Loucy (cell line): ENCODE results near the gene LDLRAD4.

Experiments used
- H2AFZ ChIP-seq: fragments of 200-600 bp; sonication (generic); 2 replicates; pipeline ENCODE4 v1.6.0; 2016; ENCODE audit warnings: antibody characterized with exemption, mild to moderate bottlenecking, low read length, moderate library complexity
- H3F3A ChIP-seq: fragments of 200-600 bp; 2 replicates; pipeline ENCODE4 v1.6.0; 2016; ENCODE audit warnings: antibody characterized with exemption, low read depth, mild to moderate bottlenecking
- H3K27me3 ChIP-seq: fragments of 200-600 bp; sonication (generic); 2 replicates; pipeline ENCODE4 v1.6.1; 2014; ENCODE audit warnings: low read length, mild to moderate bottlenecking; ENCODE audit not compliant: insufficient read depth, poor library complexity, severe bottlenecking
- H3K36me3 ChIP-seq: fragments of 200-600 bp; sonication (generic); 2 replicates; pipeline ENCODE4 v1.6.1; 2016; ENCODE audit warnings: low read length; ENCODE audit not compliant: insufficient read depth
- H3K4me1 ChIP-seq: fragments of 200-600 bp; sonication (generic); 2 replicates; pipeline ENCODE4 v1.5.1; 2014; ENCODE audit warnings: low read length, mild to moderate bottlenecking; ENCODE audit not compliant: insufficient read depth, poor library complexity, severe bottlenecking
- H3K4me2 ChIP-seq: fragments of 200-600 bp; sonication (generic); 2 replicates; pipeline ENCODE4 v1.6.0; 2014; ENCODE audit warnings: antibody characterized with exemption, low read length, low read depth, mild to moderate bottlenecking; ENCODE audit not compliant: poor library complexity, severe bottlenecking
- H3K4me3 ChIP-seq: fragments of 200-600 bp; sonication (generic); 2 replicates; pipeline ENCODE4 v1.5.1; 2014; ENCODE audit warnings: low read length, mild to moderate bottlenecking, mixed read lengths; ENCODE audit not compliant: poor library complexity, severe bottlenecking
- H3K79me2 ChIP-seq: fragments of 200-600 bp; sonication (generic); 2 replicates; pipeline ENCODE4 v1.6.1; 2014; ENCODE audit warnings: low read length; ENCODE audit not compliant: insufficient read depth
- H3K9ac ChIP-seq: fragments of 200-600 bp; sonication (generic); 2 replicates; pipeline ENCODE4 v1.6.0; 2014; ENCODE audit warnings: mild to moderate bottlenecking, low read depth, low read length, moderate library complexity; ENCODE audit not compliant: poor library complexity, severe bottlenecking
- H3K9me2 ChIP-seq: fragments of 200-600 bp; sonication (generic); replicated peaks from 2 replicates; pipeline ENCODE4 v1.6.1; 2016; ENCODE audit warnings: low read depth, low read length, mixed read lengths
- H3K9me3 ChIP-seq: fragments of 200-600 bp; sonication (generic); 2 replicates; pipeline ENCODE4 v1.6.1; 2014; ENCODE audit warnings: mild to moderate bottlenecking, antibody characterized with exemption, low read length, low read depth; ENCODE audit not compliant: insufficient read depth
- H4K20me1 ChIP-seq: fragments of 200-600 bp; sonication (generic); 2 replicates; pipeline ENCODE4 v1.6.0; 2014; ENCODE audit warnings: antibody characterized with exemption, low read length, mild to moderate bottlenecking; ENCODE audit not compliant: insufficient read depth, poor library complexity, severe bottlenecking
- CTCF ChIP-seq: fragments of 200-600 bp; sonication (generic); conservative IDR thresholded peaks from 2 replicates; pipeline ENCODE4 v1.5.1; 2014; ENCODE audit warnings: mild to moderate bottlenecking, antibody characterized with exemption, low read length
- EZH2phosphoT487 ChIP-seq: fragments of 200-600 bp; IDR thresholded peaks from 2 replicates; pipeline ENCODE4 v1.6.1; 2018; ENCODE audit warnings: antibody characterized with exemption, mild to moderate bottlenecking, moderate library complexity, borderline replicate concordance

The LDLRAD4 gene

GRCh38 chr18:13406049-13406615, 187.6 kb downstream of the LDLRAD4 start:
- Histone ChIP-seq H3K9me2 (no peaks in the 10 kb centered on the region), H3F3A (no peaks in the 10 kb centered on the region), H3K4me2 (no peak overlapping the region), H3K27me3 (no peaks in the 10 kb centered on the region), H3K9ac (no peak overlapping the region), H2AFZ (no peak overlapping the region), H3K79me2 (no peaks in the 10 kb centered on the region), H4K20me1 (no peaks in the 10 kb centered on the region), H3K4me1 (peaks cover 38% of the 10 kb centered on the region), H3K9me3 (no peaks in the 10 kb centered on the region), H3K4me3 (no peak overlapping the region), H3K36me3 (no peaks in the 10 kb centered on the region)
- no peak for TF ChIP-seq EZH2phosphoT487
- TF ChIP-seq CTCF: no peak

- Histone ChIP-seq H3K79me2 (no peaks in the 10 kb centered on the region), H3K36me3 (no peaks in the 10 kb centered on the region), H3K9me3 (no peaks in the 10 kb centered on the region), H3K4me1 (peaks cover 32% of the 10 kb centered on the region), H3K4me3 (no peak overlapping the region), H4K20me1 (no peaks in the 10 kb centered on the region), H3F3A (no peaks in the 10 kb centered on the region), H3K27me3 (no peaks in the 10 kb centered on the region), H3K9ac (no peak overlapping the region), H3K4me2 (no peak overlapping the region), H2AFZ (no peak overlapping the region), H3K9me2 (no peaks in the 10 kb centered on the region)
- TF ChIP-seq EZH2phosphoT487 (no peak), CTCF (no peak)
These were observed 188.2 kb downstream of the LDLRAD4 start for GRCh38 chr18:13406736-13407135.

GRCh38 chr18:13407484-13407883, 188.9 kb downstream of the LDLRAD4 start:
- Histone ChIP-seq H3K27me3 (no peaks in the 10 kb centered on the region), H3K4me1 (peaks cover 24% of the 10 kb centered on the region), H3K79me2 (no peaks in the 10 kb centered on the region), H3K9me3 (no peaks in the 10 kb centered on the region), H3K4me3 (no peak overlapping the region), H2AFZ (no peak overlapping the region), H3K9ac (no peak overlapping the region), H3F3A (no peaks in the 10 kb centered on the region), H3K4me2 (no peak overlapping the region), H3K9me2 (no peaks in the 10 kb centered on the region), H3K36me3 (no peaks in the 10 kb centered on the region; the same call in 1 of the 2 replicates), H4K20me1 (no peaks in the 10 kb centered on the region)
- TF ChIP-seq CTCF (no peak), EZH2phosphoT487 (no peak)
